Posterior vena cava (tissue), 2 donors: ENCODE data around the gene ERFL. TPM values are rescaled to one million over a fixed set of nuclear protein-coding genes. Genes with fewer than 3 reads are reported as not detected.
A peak's percentile ranks its signal among the peaks of the same experiment; 100 is the strongest.

Experiments used
- DNase-seq: peaks from one replicate; pipeline ENCODE4 v3.0.0-alpha.2; 2020; ENCODE audit warnings: low spot score
- intact Hi-C, 2 donors: fragments of 100-400 bp; cut with DNase I; formaldehyde crosslinking; loops; one replicate each; pipeline versions ENCODE4 v1.14.1 to v1.14.2; 2022 to 2023
- long read RNA-seq, 2 donors: library from polyadenylated mRNA; unstranded; transcript quantifications; one replicate each; pipeline ENCODE4 v2.0.0, GENCODE V29; 2020 to 2021
- total RNA-seq, 2 donors: library from RNA; stranded (reverse); fragmentation: NEBNext Ultra II Directional; extraction: Animal tissue kit (Norgen Biotek cat#: 25700); gene quantifications; one replicate each; pipeline ENCODE4 v1.2.1, GENCODE V29; 2021
- donor health status: DM: yes; HTN: yes; CAD: no.
- donor health status: DM: yes; HTN: yes; CAD: no.

ERFL gene
- total RNA-seq: under 1 TPM in 1 of 2 donors, not detected in 1; 0.38 TPM
- long read RNA-seq, donor 1: 0 reads
- long read RNA-seq, donor 2: 0 reads

- DNase-seq: no peak
- intact Hi-C loops: no loop called here
Measured at GRCh38 chr19:41928221-41928683, at the start of gene ERFL. Gene ERFL, minus strand, starts transcription at chr19:41928449. Its CDS starts 15,530 bp downstream, at chr19:41912919.

DNA sequence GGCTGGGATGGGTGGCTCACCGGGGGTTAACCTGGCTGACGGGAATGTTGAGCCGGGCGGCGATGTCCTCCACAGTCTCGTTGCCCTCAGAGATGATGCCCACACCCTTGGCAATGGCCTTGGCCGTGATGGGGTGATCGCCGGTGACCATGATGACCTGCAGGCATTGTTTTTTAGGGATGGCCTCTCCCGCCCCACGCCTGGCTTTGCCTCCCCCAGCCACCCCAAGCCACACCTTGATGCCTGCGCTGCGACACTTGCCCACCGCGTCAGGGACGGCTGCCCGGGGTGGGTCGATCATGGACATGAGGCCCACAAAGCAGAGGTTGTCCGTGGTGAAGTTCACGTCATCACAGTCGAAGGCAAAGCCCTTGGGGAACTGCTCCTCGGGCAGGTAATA lies 49.7 kb upstream of the ERFL start:
- DNase-seq: no peak
- intact Hi-C loops: no loop called here

- intact Hi-C loops: no loop called here
Measured at GRCh38 chr19:41974652-41975051, 46.4 kb upstream of the ERFL start.

GRCh38 chr19:41971363-41971762 lies 43.1 kb upstream of the ERFL start:
- intact Hi-C loops: no loop called here
- DNase-seq: no peak

More at GRCh38 chr19:41974652-41975051, 46.4 kb upstream of the ERFL start:
- no peak for DNase-seq

DNA sequence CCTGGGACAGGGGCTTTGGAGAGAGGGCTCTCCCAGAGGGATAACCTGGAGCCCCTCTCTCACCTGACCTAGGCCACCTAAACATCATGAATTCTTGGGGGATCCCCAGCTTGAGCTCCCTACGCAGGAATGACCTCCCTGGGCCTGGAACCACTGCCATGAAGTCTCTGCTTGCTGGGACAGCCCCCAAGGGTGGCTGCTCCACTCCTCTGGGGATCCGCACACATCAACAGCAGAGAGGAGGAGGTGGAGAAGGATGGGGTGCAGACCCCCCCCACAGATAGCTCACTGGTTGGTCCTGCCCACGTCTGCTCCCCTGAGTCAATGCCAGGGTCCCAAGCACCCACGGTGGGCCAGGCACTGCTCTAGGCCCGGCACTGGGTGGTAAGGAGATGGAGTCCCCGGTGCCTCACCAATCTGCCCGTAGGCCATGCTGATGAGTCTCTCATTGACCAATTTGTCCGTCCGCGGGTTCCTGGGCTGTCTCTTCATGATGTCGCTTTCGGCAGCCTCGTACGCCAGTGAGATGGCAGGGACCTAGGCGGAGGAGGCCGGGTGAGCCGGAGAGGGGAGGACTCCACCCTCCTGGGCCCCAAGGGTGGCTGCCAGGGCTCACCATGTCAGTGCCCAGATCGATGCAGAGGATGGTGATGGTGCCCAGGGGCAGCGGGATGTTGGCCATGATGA lies 41.7 kb upstream of the ERFL start:
- DNase-seq: no peak
- intact Hi-C loops: no loop called here

DNA sequence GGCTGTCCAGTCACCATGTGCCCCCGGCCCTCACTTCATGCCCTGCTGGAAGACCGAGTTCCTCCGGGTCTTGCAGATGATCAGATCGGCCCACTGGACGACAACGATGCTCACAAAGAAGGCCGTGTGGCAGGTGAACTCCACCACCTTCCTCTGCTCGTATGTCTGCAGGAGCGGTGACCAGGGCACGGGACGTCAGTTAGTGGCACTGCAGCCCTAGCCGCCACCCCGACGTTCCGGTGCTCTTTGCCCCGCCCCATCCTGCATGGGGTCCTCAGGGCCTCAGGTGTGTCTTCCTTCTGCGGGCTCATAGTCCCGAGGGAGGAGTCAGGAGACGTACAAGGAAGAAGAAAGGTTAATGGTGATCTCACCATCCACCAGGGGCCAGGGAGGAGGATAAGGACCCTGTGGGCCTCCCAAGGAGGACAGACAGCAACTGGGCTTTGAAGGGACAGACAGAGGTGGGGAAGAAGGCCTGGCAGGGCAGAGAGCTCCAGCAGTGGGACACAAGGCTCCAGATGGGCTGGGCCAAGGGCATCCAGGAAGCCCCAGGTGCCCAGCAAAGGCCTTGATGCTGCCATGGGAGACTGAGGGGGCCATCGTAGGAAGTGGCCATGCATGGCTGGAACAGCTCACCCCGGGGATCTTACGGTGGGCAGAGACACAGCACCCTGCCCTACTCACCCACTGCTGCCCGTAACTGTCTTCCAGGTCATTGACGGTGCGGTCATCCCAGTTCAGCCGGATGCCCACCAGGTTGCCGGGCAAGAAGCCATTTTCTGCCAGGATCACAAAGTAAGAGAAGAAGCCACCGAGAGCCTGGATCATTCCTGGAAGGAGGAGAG lies 40.7 kb upstream of the ERFL start:
- intact Hi-C loops: no loop called here

DNA sequence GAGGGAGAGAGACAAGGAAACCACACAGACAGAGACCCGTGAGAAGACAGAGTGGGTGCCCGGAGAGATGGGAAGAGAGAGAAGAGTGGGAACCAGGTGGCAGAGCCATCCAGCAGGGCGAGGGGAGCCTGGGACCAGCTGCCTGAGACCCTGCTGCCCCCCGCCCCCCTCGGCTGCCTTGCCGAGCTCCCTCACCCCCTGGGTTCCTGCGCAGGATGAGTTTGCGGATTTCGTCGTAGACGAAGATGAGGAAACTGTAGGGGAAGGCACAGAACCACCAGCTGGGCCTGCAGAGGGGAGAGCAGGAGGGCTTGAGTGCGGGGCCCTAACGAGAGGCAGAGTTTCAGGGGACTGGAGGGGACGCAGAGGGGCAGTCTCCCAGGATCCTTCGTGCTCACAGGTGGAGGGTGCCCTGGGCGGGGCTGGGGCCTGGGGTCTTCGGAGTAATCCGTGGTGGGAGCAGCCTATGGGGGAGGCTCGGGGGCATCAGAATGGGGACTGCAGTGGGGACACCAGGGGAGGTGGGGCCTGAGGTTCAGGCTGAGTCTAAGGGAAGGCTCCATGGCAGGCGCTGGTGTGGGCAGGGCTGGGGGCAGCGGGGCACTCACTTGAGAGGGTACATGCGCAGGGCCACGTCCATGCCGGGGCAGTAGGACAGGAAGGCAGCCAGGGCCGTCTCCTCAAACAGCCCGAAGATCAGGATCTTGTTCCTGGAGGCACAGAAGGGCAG lies 39.0 kb upstream of the ERFL start:
- DNase-seq: no peak
- intact Hi-C loops: no loop called here

More for the DNA sequence above, 40.7 kb upstream of the ERFL start:
- DNase-seq: no peak

- intact Hi-C loops: no loop called here
- no peak for DNase-seq
Measured at GRCh38 chr19:41965106-41965505, 36.9 kb upstream of the ERFL start.

DNA sequence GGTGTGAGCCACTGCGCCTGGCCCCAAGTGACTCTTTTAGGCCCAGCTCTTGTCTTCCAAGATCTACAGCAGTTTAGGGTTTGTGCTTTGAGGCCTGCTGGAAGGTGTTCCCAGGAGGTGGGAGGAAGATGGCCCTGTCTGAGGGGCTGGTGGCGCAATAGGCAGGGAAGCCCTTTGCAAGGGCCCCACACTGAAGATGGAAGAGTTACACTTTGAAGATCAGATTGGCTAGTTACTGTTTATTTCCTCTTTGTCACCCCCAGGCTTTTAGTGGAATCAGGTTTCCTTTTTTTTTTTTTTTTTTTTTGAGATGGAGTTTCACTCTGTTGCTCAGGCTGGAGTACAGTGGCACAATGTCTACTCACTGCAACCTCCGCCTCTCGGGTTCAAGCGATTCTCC lies 32.7 kb upstream of the ERFL start:
- intact Hi-C loops: no loop called here
- DNase-seq: no peak

DNA sequence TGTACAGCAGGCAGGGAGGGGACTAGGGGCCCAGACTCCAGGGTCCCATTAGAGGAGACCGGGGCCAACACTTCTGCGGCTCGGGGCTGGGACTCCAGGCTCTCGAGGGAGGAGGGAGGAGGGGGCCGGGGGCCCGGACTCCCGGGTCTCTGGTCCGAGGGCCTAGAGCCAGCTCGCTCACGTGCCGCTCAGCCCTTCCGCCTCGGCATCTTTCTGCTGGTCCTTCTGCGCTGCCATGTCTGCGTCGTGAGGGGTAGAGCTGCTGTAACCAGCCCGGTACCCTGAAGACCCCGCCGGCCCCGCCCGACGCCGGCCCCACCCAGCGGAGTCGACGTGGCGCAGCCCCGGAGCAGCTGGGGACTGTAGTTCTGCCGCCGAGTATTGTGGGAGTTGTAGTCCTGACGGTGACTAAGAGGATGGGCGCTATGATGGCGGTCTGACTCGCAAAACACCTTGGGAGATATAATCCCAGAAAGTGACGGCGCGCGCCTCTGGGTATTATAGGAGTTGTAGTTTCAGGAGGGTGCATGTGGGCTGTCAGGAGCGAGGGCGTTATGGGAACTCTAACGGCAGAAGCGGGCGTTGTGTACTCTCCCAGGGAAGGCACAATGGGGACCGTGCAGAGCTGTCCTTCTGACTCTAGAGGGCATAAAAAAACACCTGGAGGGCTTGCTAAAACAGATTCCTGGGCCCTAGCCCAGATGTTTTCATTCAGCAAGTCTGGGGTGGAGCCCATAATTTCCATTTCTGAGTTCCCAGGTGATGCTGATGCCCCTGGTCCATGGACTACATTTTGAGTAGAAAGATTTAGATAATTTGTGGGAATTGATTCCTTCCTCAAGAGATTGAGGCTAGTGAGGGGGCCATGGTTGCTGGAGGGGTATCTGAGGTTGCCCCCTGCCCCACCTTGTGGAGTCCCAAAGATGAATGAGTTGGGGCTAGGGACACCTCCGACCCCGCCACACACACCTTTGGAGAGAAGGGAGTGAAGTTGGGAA lies 31.1 kb upstream of the ERFL start, which contains the start of gene RABAC1:
Gene RABAC1 (minus strand): TSS at position 266 of the 998 bp plus-strand sequence. CDS start 29 bp downstream, at position 237.
- intact Hi-C loops: no loop called here
- peak; percentile 96 for DNase-seq

- intact Hi-C loops: no loop called here
- DNase-seq: peak; percentile 94
Measured at GRCh38 chr19:41958367-41959055, 30.3 kb upstream of the ERFL start.

DNA sequence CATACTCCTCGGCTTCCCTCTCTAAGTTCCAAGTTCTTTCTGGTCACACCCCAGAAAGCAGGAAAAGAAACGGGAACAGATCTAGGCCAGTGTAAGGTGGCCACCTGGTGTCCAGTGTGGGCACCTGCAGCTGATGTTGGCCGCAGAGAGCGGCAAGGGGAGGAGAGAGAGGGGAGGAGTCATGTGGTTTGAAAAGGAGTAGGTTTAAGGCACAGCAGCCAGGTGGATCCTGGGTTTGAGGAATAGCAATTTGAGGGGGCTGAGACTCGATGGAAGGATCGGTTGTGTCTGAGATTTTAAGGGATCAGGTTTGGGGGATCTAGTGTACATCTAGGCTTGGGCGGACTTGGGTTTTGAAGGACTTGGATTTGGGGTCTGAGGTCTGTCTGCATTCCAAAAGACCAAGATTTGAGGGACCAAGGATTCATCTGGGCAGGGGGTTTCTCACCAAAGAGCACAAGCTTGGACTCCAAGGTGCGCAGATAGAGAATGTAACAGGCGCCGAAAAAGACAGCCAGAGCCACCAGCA lies 29.7 kb upstream of the ERFL start:
- intact Hi-C loops: no loop called here

DNA sequence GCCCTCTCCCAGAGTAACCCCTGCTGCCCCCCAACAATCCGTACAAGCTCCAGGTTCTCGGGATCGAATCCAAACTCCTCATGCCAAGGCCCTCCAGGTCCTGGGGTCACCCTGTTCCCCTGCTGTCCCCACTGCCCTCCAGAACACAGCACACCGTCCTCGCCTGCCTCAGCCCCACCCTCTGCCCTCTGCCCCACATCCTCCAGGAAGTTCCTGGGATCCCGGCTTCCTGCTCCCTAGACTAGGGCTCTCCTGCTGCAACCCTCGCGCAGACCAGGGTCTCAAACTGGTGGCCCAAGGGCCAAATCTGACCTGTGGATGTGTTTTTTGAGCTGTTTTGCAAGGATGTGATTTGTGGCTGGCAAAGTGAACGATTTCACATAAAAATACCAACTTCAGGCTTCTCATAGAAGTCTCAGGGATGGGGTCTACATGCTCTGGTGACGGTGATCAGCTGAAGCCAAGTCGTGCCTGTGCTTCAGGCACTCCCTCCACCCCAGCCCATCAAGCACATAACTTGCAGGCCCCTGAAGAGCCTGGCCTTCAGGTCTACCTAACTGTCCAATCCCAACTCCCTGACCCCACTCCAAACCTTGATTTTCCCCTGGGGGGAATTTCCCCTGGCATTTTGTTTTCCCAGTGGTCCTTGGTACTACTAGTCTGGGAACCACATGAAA lies 29.1 kb upstream of the ERFL start:
- intact Hi-C loops: no loop called here
- DNase-seq: no peak

More for the DNA sequence above, 29.7 kb upstream of the ERFL start:
- DNase-seq: peak; percentile 90

- DNase-seq: no peak
Measured at GRCh38 chr19:41956621-41957020, 28.4 kb upstream of the ERFL start.

GRCh38 chr19:41955521-41955920 lies 27.3 kb upstream of the ERFL start:
- intact Hi-C loops: no loop called here
- no peak for DNase-seq

More at GRCh38 chr19:41956621-41957020, 28.4 kb upstream of the ERFL start:
- intact Hi-C loops: no loop called here

DNA sequence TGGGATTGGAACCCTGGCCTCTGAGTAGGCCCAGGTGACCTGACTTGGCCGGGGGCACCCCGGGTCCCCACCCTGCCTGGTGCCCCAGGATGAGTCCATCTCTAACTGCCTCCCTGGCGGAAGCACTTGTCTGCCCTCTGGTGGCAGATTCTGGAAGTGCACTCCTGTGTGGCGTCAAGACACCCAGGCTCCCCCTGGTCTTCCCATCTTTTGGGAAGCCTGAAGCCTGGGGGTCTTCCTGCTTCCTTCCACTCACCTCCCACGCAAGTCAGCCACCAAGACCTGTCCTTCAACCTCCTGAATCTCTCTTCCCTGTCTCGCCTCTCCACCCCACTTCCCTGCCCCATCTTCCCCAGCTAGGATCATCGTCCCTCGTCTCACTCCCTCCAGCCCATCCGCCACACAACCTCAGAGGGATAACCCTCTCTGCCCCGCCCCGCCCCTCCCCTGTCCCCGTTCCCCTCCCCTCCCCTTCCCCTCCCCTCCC lies 23.5 kb upstream of the ERFL start:
- DNase-seq: peak; percentile 91
- intact Hi-C loops: no loop called here

GRCh38 chr19:41947091-41947490 lies 18.8 kb upstream of the ERFL start:
- intact Hi-C loops: no loop called here
- DNase-seq: no peak
